Body of pancreas (tissue), 4 donors: Measurements from ENCODE around the gene ARHGAP22.

Experiments
- CTCF ChIP-seq, 7 experiments: fragments of 450-650 bp in 4 of 7; fragments of 200-600 bp in 3 of 7; sonication (generic) in 3 of 7; IDR thresholded peaks; one replicate each; pipeline ENCODE4 v1.5.1; 2016 to 2019; ENCODE audit warnings: antibody characterized with exemption in 7 of 7
- POLR2A ChIP-seq, 3 donors: fragments of 450-650 bp; IDR thresholded peaks; one replicate each; pipeline ENCODE4 v1.6.1; 2016; ENCODE audit warnings: antibody characterized with exemption in 3 of 3, mild to moderate bottlenecking in 2 of 3

GRCh38 chr10:48400129-48400849, 204.6 kb downstream of the ARHGAP22 start:
- no peak for TF ChIP-seq CTCF (IDR thresholded peaks at IDR 0.05)
- TF ChIP-seq POLR2A (IDR thresholded peaks at IDR 0.05) = no peak
